Liver (tissue), 9 donors: ENCODE results near the gene MTHFD2. TPM values are rescaled to one million over a fixed set of nuclear protein-coding genes. Genes with fewer than 3 reads are reported as not detected.

ENCODE experiments used
- DNase-seq: peaks from one replicate; pipeline ENCODE4 v3.0.0-alpha.2; 2017; ENCODE audit warnings: low spot score
- H3K27ac ChIP-seq, 2 donors: one replicate each; pipeline ENCODE4 v1.7.0; 2013; ENCODE audit warnings: inconsistent platforms in 2 of 2, low read length in 2 of 2, control low read depth in 1 of 2, low read depth in 1 of 2, mild to moderate bottlenecking in 1 of 2
- H3K27me3 ChIP-seq, 4 donors: one replicate each; pipeline versions ENCODE4 v1.6.1 to v1.7.0; 2013; ENCODE audit warnings: low read length in 3 of 4, inconsistent platforms in 1 of 4, mild to moderate bottlenecking in 1 of 4, moderate library complexity in 1 of 4; ENCODE audit not compliant: control insufficient read depth in 4 of 4, insufficient read depth in 4 of 4
- H3K36me3 ChIP-seq, 4 donors: one replicate each; pipeline versions ENCODE4 v1.6.1 to v1.7.0; 2013; ENCODE audit warnings: low read length in 3 of 4, mild to moderate bottlenecking in 3 of 4, low read depth in 1 of 4, moderate library complexity in 1 of 4; ENCODE audit not compliant: control insufficient read depth in 4 of 4, insufficient read depth in 3 of 4
- H3K4me1 ChIP-seq, 4 donors: one replicate each; pipeline versions ENCODE4 v1.6.1 to v1.7.0; 2013; ENCODE audit warnings: low read length in 3 of 4, mild to moderate bottlenecking in 3 of 4, moderate library complexity in 1 of 4; ENCODE audit not compliant: control insufficient read depth in 4 of 4, insufficient read depth in 4 of 4
- H3K4me3 ChIP-seq, 3 donors: one replicate each; pipeline versions ENCODE4 v1.6.1 to v1.7.0; 2013; ENCODE audit warnings: low read length in 3 of 3, control low read depth in 1 of 3, low read depth in 1 of 3, mild to moderate bottlenecking in 1 of 3
- H3K9ac ChIP-seq, 2 donors: one replicate each; pipeline ENCODE4 v1.7.0; 2013; ENCODE audit warnings: low read length in 2 of 2, mild to moderate bottlenecking in 2 of 2, moderate library complexity in 2 of 2, control low read depth in 1 of 2, low read depth in 1 of 2
- H3K9me3 ChIP-seq, 4 donors: one replicate each; pipeline versions ENCODE4 v1.6.1 to v1.7.0; 2013; ENCODE audit warnings: low read length in 3 of 4; ENCODE audit not compliant: control insufficient read depth in 4 of 4
- EGR1 ChIP-seq, 2 donors: IDR thresholded peaks; 2 replicates each; pipeline ENCODE4 v1.6.1; 2016 to 2018; ENCODE audit warnings: antibody characterized with exemption in 2 of 2, low read depth in 2 of 2
- FOXA1 ChIP-seq: IDR thresholded peaks from 2 replicates; pipeline ENCODE4 v1.6.1; 2016; ENCODE audit warnings: antibody characterized with exemption
- FOXA2 ChIP-seq: IDR thresholded peaks from 2 replicates; pipeline ENCODE4 v1.6.1; 2016; ENCODE audit warnings: antibody characterized with exemption
- GABPA ChIP-seq, 2 donors: IDR thresholded peaks in 1 of 2; conservative IDR thresholded peaks in 1 of 2; 2 replicates each; pipeline ENCODE4 v1.6.1; 2016; ENCODE audit warnings: antibody characterized with exemption in 2 of 2, mild to moderate bottlenecking in 1 of 2, moderate library complexity in 1 of 2
- HNF4A ChIP-seq, 2 donors: conservative IDR thresholded peaks; 2 replicates each; pipeline ENCODE4 v1.6.1; 2016; ENCODE audit warnings: antibody characterized with exemption in 2 of 2, mild to moderate bottlenecking in 2 of 2
- HNF4G ChIP-seq: IDR thresholded peaks from 2 replicates; pipeline ENCODE4 v1.6.1; 2016; ENCODE audit warnings: antibody characterized with exemption
- JUND ChIP-seq, 2 donors: IDR thresholded peaks; 2 replicates each; pipeline ENCODE4 v1.6.1; 2016; ENCODE audit warnings: antibody characterized with exemption in 2 of 2
- NR2F2 ChIP-seq: IDR thresholded peaks from 2 replicates; pipeline ENCODE4 v1.6.1; 2016; ENCODE audit warnings: antibody characterized with exemption
- RAD21 ChIP-seq, 2 donors: IDR thresholded peaks; 2 replicates each; pipeline ENCODE4 v1.6.1; 2016; ENCODE audit warnings: antibody characterized with exemption in 2 of 2, mild to moderate bottlenecking in 2 of 2
- RXRA ChIP-seq, 2 donors: IDR thresholded peaks; 2 replicates each; pipeline ENCODE4 v1.6.1; 2017 to 2018; ENCODE audit warnings: antibody characterized with exemption in 2 of 2, mild to moderate bottlenecking in 1 of 2
- SP1 ChIP-seq: IDR thresholded peaks from 2 replicates; pipeline ENCODE4 v1.6.1; 2018; ENCODE audit warnings: antibody characterized with exemption, mild to moderate bottlenecking
- TAF1 ChIP-seq: conservative IDR thresholded peaks from 2 replicates; pipeline ENCODE4 v1.6.1; 2016; ENCODE audit warnings: antibody characterized with exemption, mild to moderate bottlenecking
- YY1 ChIP-seq: IDR thresholded peaks from 2 replicates; pipeline ENCODE4 v1.6.1; 2016; ENCODE audit warnings: antibody characterized with exemption, mild to moderate bottlenecking
- WGBS: extraction: QIAGEN DNeasy Blood & Tissue Kit; methylation state at CpG from one replicate; pipeline ENCODE4 v1.1.7; 2013; 5-methylcytosine and 5-hydroxymethylcytosine counted together
- polyA plus RNA-seq, 2 donors: library from polyadenylated mRNA; stranded (reverse) in 1 of 2; unstranded in 1 of 2; fragments of 200-250 nt in 1 of 2; fragments of >200 nt in 1 of 2; fragmentation: Nextera tagmentation in 1 of 2; extraction: Ambion mirVana in 1 of 2; gene quantifications; one replicate each; pipeline versions ENCODE4 v1.2.1 to v1.2.3, GENCODE V29; 2013 to 2015
- total RNA-seq, 2 donors: library from RNA; depleted of rRNA; stranded (reverse); fragments of >200 nt; gene quantifications; one replicate each; pipeline ENCODE4 v1.2.3, GENCODE V29; 2014
- TF ChIP-seq, protein P1 (sequence below): IDR thresholded peaks from 2 replicates; pipeline ENCODE4 v1.6.1; 2016; ENCODE audit warnings: antibody characterized with exemption
- TF ChIP-seq, protein P2 (sequence below): fragments of 150-350 bp; IDR thresholded peaks from 2 replicates; pipeline ENCODE4 v1.5.1; 2017; ENCODE audit warnings: improper control_type of control experiment, low read depth, low read length; ENCODE audit not compliant: missing input control
- TF ChIP-seq, protein P3 (sequence below): IDR thresholded peaks from 2 replicates; pipeline ENCODE4 v1.6.1; 2016; ENCODE audit warnings: antibody characterized with exemption, mild to moderate bottlenecking
- TF ChIP-seq, protein P4 (sequence below): IDR thresholded peaks from 2 replicates; pipeline ENCODE4 v1.6.1; 2016; ENCODE audit warnings: antibody characterized with exemption
- TF ChIP-seq, protein P5 (sequence below): IDR thresholded peaks from 2 replicates; pipeline ENCODE4 v1.6.1; 2016; ENCODE audit warnings: antibody characterized with exemption
- donor health status: healthy.
- donor health status: healthy.
- donor health status: healthy.
- donor health status: healthy.
- donor health status: healthy.

The MTHFD2 gene
- total and polyA plus RNA-seq, 4 donors, result 1.6 to 27.5 (median 2.8) TPM

DNA sequence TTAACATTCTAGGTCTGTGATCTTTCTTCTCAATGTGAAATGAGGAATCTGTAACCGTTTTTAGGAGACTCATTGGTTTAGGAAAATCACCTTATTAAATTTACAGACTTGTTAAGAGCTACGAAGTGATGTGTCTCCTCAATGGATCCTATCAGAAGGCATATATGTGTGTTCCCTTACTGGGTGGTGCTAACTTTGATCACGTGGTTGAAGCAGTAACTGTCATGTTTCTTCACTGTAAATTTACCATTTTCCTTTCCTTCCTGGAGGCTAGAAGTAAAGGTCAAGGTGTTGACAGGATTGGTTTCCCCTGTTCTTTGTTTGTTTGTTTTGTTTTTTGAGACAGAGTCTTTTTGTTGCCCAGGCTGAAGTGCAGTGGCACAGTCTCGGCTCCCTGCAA lies 1.4 kb upstream of the MTHFD2 start:
- 84% methylated on average over 4 of the region's 4 CpGs for WGBS
- Histone ChIP-seq H3K36me3 (no peaks in the 10 kb centered on the region), H3K27ac (no peak overlapping the region), H3K4me1 (peaks cover 2 to 17% (median 7%) of the 10 kb centered on the region in 4 donors), H3K9ac (no peak overlapping the region), H3K4me3 (no peak overlapping the region), H3K9me3 (peaks cover 0 to 4% (median 0%) of the 10 kb centered on the region in 4 donors), H3K27me3 (peaks cover 0 to 3% (median 0%) of the 10 kb centered on the region in 4 donors)
- TF ChIP-seq HNF4A (conservative IDR thresholded peaks at IDR 0.05), result no peak
- TF ChIP-seq, protein P1, sequence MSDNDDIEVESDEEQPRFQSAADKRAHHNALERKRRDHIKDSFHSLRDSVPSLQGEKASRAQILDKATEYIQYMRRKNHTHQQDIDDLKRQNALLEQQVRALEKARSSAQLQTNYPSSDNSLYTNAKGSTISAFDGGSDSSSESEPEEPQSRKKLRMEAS, result no peak
- no peak for TF ChIP-seq RAD21 (IDR thresholded peaks at IDR 0.05)
- TF ChIP-seq FOXA1, result no peak
- TF ChIP-seq, protein P2, sequence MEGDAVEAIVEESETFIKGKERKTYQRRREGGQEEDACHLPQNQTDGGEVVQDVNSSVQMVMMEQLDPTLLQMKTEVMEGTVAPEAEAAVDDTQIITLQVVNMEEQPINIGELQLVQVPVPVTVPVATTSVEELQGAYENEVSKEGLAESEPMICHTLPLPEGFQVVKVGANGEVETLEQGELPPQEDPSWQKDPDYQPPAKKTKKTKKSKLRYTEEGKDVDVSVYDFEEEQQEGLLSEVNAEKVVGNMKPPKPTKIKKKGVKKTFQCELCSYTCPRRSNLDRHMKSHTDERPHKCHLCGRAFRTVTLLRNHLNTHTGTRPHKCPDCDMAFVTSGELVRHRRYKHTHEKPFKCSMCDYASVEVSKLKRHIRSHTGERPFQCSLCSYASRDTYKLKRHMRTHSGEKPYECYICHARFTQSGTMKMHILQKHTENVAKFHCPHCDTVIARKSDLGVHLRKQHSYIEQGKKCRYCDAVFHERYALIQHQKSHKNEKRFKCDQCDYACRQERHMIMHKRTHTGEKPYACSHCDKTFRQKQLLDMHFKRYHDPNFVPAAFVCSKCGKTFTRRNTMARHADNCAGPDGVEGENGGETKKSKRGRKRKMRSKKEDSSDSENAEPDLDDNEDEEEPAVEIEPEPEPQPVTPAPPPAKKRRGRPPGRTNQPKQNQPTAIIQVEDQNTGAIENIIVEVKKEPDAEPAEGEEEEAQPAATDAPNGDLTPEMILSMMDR, result no peak
- TF ChIP-seq JUND (IDR thresholded peaks at IDR 0.05), result no peak
- no peak for TF ChIP-seq NR2F2
- TF ChIP-seq FOXA2, result no peak
- no peak for TF ChIP-seq TAF1
- TF ChIP-seq, protein P3, sequence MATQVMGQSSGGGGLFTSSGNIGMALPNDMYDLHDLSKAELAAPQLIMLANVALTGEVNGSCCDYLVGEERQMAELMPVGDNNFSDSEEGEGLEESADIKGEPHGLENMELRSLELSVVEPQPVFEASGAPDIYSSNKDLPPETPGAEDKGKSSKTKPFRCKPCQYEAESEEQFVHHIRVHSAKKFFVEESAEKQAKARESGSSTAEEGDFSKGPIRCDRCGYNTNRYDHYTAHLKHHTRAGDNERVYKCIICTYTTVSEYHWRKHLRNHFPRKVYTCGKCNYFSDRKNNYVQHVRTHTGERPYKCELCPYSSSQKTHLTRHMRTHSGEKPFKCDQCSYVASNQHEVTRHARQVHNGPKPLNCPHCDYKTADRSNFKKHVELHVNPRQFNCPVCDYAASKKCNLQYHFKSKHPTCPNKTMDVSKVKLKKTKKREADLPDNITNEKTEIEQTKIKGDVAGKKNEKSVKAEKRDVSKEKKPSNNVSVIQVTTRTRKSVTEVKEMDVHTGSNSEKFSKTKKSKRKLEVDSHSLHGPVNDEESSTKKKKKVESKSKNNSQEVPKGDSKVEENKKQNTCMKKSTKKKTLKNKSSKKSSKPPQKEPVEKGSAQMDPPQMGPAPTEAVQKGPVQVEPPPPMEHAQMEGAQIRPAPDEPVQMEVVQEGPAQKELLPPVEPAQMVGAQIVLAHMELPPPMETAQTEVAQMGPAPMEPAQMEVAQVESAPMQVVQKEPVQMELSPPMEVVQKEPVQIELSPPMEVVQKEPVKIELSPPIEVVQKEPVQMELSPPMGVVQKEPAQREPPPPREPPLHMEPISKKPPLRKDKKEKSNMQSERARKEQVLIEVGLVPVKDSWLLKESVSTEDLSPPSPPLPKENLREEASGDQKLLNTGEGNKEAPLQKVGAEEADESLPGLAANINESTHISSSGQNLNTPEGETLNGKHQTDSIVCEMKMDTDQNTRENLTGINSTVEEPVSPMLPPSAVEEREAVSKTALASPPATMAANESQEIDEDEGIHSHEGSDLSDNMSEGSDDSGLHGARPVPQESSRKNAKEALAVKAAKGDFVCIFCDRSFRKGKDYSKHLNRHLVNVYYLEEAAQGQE, result no peak
- no peak for TF ChIP-seq YY1
- no peak for TF ChIP-seq SP1
- no peak for TF ChIP-seq RXRA (IDR thresholded peaks at IDR 0.05)
- TF ChIP-seq EGR1 (IDR thresholded peaks at IDR 0.05; ENCODE audit: low read depth in 2 of 2), result no peak
- no peak for TF ChIP-seq GABPA (IDR thresholded peaks at IDR 0.05 in 1 of 2, conservative IDR thresholded peaks at IDR 0.05 in 1 of 2)
- TF ChIP-seq, protein P4, sequence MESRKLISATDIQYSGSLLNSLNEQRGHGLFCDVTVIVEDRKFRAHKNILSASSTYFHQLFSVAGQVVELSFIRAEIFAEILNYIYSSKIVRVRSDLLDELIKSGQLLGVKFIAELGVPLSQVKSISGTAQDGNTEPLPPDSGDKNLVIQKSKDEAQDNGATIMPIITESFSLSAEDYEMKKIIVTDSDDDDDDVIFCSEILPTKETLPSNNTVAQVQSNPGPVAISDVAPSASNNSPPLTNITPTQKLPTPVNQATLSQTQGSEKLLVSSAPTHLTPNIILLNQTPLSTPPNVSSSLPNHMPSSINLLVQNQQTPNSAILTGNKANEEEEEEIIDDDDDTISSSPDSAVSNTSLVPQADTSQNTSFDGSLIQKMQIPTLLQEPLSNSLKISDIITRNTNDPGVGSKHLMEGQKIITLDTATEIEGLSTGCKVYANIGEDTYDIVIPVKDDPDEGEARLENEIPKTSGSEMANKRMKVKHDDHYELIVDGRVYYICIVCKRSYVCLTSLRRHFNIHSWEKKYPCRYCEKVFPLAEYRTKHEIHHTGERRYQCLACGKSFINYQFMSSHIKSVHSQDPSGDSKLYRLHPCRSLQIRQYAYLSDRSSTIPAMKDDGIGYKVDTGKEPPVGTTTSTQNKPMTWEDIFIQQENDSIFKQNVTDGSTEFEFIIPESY, result no peak
- TF ChIP-seq, protein P5, sequence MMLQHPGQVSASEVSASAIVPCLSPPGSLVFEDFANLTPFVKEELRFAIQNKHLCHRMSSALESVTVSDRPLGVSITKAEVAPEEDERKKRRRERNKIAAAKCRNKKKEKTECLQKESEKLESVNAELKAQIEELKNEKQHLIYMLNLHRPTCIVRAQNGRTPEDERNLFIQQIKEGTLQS, result no peak
- TF ChIP-seq HNF4G, result no peak
- no peak for DNase-seq
